ENCODE measurements around the gene ADAMTS9. TPM values are rescaled to one million over a fixed set of nuclear protein-coding genes. Genes with fewer than 3 reads are reported as not detected.

Gene ADAMTS9
- total and polyA plus RNA-seq, 2 of the 13 experiments (the other 11 are each of a cell fraction or from before 2014, with no cell fraction given), result 0.02 to 0.09 TPM

DNA sequence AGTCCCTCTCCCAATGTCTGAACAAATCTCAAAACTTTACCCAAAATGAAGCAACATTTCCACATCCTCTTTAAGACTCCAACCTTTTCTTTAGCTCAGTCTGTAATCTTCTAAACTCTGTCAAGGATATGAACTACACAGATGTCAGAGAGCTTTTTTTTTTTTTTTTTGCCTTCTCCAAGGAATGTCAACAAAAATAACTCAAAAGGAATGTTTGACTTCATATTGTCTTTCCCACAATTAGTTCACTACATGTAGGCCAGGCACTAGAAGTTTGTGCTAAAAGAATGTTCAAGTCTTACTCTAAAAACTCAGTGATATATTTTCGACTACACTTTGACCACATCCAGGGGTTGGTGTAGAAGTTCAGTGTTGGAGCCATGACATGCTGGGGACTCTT lies 37.1 kb downstream of the ADAMTS9 start:
- H3K79me2 ChIP-seq (ENCODE audit: insufficient read depth, low read length), result no peaks in the 10 kb centered on the region
- 63% methylated on average over 1 of the region's 1 CpG for WGBS (ENCODE audit: low lambda C conversion rate)
- FAIRE-seq, result no peak
- no peak overlapping the region for H3K4me2 ChIP-seq (ENCODE audit: low read depth, low read length)
- H3K27ac ChIP-seq (ENCODE audit: extremely low read length, insufficient read depth, low read length), result no peak overlapping the region
- TF ChIP-seq NFATC3 (CRISPR knock-in tag; IDR thresholded peaks at IDR 0.05) (no peak), GABPB1 (CRISPR knock-in tag; IDR thresholded peaks at IDR 0.05) (no peak)
- no peaks in the 10 kb centered on the region; the same call in 1 of the 2 replicates for H4K20me1 ChIP-seq (ENCODE audit: insufficient read depth, low read length)
- in situ Hi-C loops (cut with HindIII; ENCODE audit: extremely low pct_ligation_motif_present, low pct_unique_long_range_greater_than_20kb), result no loop called here
- no peak for DNase-seq (ENCODE audit: low spot score)
- H3K36me3 ChIP-seq (replicated peaks in 1 of 2; ENCODE audit: control insufficient read depth in 1 of 2, insufficient read depth in 2 of 2, low read length in 2 of 2), result no peaks in the 10 kb centered on the region
- H3K9ac ChIP-seq (ENCODE audit: insufficient read depth, low read depth, low read length), result no peak overlapping the region
- no peaks in the 10 kb centered on the region for H3K4me1 ChIP-seq (ENCODE audit: insufficient read depth, low read length)
- POLR2A ChIA-PET, result no interaction called here
- H3K9me3 ChIP-seq (ENCODE audit: low read length), result no peaks in the 10 kb centered on the region
- ATAC-seq, result no peak
- BruUV-seq (replicated peaks), result no TSS peak
- intact Hi-C loops (cut with micrococcal nuclease; ENCODE audit: unreplicated experiment), result no loop called here
- no peak overlapping the region for H3K4me3 ChIP-seq (replicated peaks in 1 of 3; ENCODE audit: insufficient read depth in 1 of 3, low read depth in 2 of 3, low read length in 3 of 3)
- CTCF ChIA-PET (ENCODE audit: low intra/inter-chr PET ratio, low total read pairs), result no interaction called here
- no peaks in the 10 kb centered on the region for H3K27me3 ChIP-seq (ENCODE audit: control insufficient read depth in 1 of 2, insufficient read depth in 2 of 2, low read length in 2 of 2)
- H2AFZ ChIP-seq (ENCODE audit: low read length), result no peak overlapping the region

DNA sequence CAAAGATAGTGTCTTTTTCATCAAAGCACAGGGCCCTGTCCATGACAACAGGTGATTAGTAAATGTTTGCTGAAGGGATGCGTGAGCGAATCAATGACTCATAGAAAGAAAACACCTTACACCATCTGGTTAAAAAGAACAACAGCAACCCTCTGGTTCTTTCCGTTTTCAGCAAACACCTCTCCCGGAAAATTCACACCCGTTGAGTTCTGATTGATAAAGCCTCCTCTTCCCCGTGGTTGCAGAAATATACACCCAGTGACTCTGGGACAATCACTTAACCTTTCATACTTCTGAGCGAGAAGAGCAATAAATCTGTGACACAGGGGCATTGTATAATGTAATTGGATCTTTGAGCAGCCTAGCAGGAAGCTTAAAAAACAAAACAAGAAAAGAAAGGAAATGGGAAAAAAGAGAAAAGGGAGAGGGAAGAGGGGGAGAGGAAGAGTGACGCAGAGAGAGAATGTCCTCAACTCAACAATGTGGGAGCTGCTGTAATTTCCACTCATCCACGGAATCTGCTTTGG lies 37.6 kb downstream of the ADAMTS9 start:
- Histone ChIP-seq H3K79me2 (ENCODE audit: insufficient read depth, low read length) (no peaks in the 10 kb centered on the region), H3K9ac (ENCODE audit: insufficient read depth, low read depth, low read length) (no peak overlapping the region), H3K36me3 (replicated peaks in 1 of 2; ENCODE audit: control insufficient read depth in 1 of 2, insufficient read depth in 2 of 2, low read length in 2 of 2) (no peaks in the 10 kb centered on the region), H2AFZ (ENCODE audit: low read length) (no peak overlapping the region), H3K4me1 (ENCODE audit: insufficient read depth, low read length) (no peaks in the 10 kb centered on the region), H3K4me2 (ENCODE audit: low read depth, low read length) (no peak overlapping the region), H3K4me3 (replicated peaks in 1 of 3; ENCODE audit: insufficient read depth in 1 of 3, low read depth in 2 of 3, low read length in 3 of 3) (no peak overlapping the region), H4K20me1 (ENCODE audit: insufficient read depth, low read length) (no peaks in the 10 kb centered on the region; the same call in 1 of the 2 replicates), H3K27ac (ENCODE audit: extremely low read length, insufficient read depth, low read length) (no peak overlapping the region), H3K9me3 (ENCODE audit: low read length) (no peaks in the 10 kb centered on the region), H3K27me3 (ENCODE audit: control insufficient read depth in 1 of 2, insufficient read depth in 2 of 2, low read length in 2 of 2) (no peaks in the 10 kb centered on the region)
- DNase-seq (ENCODE audit: low spot score) (no peak), ATAC-seq (no peak), FAIRE-seq (no peak)
- BruUV-seq (replicated peaks), result no TSS peak
- CTCF ChIA-PET (ENCODE audit: low intra/inter-chr PET ratio, low total read pairs), result no interaction called here
- intact Hi-C loops (cut with micrococcal nuclease; ENCODE audit: unreplicated experiment), result no loop called here
- POLR2A ChIA-PET, result no interaction called here
- in situ Hi-C loops (cut with HindIII; ENCODE audit: extremely low pct_ligation_motif_present, low pct_unique_long_range_greater_than_20kb), result no loop called here
- WGBS (ENCODE audit: low lambda C conversion rate), result 58% methylated on average over 9 of the region's 9 CpGs
- TF ChIP-seq JARID2 (CRISPR knock-in tag; IDR thresholded peaks at IDR 0.05; ENCODE audit: insufficient replicate concordance) (no peak), FOXA1 (IDR thresholded peaks at IDR 0.05) (no peak), FOXA1 (CRISPR knock-in tag; IDR thresholded peaks at IDR 0.05) (no peak), ZNF235 (CRISPR knock-in tag; IDR thresholded peaks at IDR 0.05; ENCODE audit: borderline replicate concordance) (no peak), RFX5 (IDR thresholded peaks at IDR 0.05; ENCODE audit: low read depth, low read length) (peak; percentile 56; the same call in 1 of the 2 replicates), PHF8 (CRISPR knock-in tag; IDR thresholded peaks at IDR 0.05) (no peak), KDM5B (CRISPR knock-in tag; IDR thresholded peaks at IDR 0.05; ENCODE audit: borderline replicate concordance) (no peak), POGZ (CRISPR knock-in tag; IDR thresholded peaks at IDR 0.05) (no peak), ETS1 (CRISPR knock-in tag; IDR thresholded peaks at IDR 0.05) (no peak), ZNF737 (CRISPR knock-in tag; IDR thresholded peaks at IDR 0.05; ENCODE audit: borderline replicate concordance) (no peak)
- TF ChIP-seq, protein P1, sequence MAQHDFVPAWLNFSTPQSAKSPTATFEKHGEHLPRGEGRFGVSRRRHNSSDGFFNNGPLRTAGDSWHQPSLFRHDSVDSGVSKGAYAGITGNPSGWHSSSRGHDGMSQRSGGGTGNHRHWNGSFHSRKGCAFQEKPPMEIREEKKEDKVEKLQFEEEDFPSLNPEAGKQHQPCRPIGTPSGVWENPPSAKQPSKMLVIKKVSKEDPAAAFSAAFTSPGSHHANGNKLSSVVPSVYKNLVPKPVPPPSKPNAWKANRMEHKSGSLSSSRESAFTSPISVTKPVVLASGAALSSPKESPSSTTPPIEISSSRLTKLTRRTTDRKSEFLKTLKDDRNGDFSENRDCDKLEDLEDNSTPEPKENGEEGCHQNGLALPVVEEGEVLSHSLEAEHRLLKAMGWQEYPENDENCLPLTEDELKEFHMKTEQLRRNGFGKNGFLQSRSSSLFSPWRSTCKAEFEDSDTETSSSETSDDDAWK (CRISPR knock-in tag; IDR thresholded peaks at IDR 0.05), result no peak
- TF ChIP-seq, protein P2, sequence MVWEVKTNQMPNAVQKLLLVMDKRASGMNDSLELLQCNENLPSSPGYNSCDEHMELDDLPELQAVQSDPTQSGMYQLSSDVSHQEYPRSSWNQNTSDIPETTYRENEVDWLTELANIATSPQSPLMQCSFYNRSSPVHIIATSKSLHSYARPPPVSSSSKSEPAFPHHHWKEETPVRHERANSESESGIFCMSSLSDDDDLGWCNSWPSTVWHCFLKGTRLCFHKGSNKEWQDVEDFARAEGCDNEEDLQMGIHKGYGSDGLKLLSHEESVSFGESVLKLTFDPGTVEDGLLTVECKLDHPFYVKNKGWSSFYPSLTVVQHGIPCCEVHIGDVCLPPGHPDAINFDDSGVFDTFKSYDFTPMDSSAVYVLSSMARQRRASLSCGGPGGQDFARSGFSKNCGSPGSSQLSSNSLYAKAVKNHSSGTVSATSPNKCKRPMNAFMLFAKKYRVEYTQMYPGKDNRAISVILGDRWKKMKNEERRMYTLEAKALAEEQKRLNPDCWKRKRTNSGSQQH (CRISPR knock-in tag; IDR thresholded peaks at IDR 0.05; ENCODE audit: low read depth), result no peak
- TF ChIP-seq, protein P3, sequence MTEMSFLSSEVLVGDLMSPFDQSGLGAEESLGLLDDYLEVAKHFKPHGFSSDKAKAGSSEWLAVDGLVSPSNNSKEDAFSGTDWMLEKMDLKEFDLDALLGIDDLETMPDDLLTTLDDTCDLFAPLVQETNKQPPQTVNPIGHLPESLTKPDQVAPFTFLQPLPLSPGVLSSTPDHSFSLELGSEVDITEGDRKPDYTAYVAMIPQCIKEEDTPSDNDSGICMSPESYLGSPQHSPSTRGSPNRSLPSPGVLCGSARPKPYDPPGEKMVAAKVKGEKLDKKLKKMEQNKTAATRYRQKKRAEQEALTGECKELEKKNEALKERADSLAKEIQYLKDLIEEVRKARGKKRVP (CRISPR knock-in tag; IDR thresholded peaks at IDR 0.05), result no peak
